H1 (cell line): ENCODE results near the gene KLKB1. TPM values are rescaled to one million over a fixed set of nuclear protein-coding genes. Genes with fewer than 3 reads are reported as not detected.

Source experiments
- CTCF ChIA-PET: fragments of 300-600 bp; sonication (Branson Sonifier 250); formaldehyde crosslinking; loops from one replicate; lab custom pipeline; 2021; ENCODE audit not compliant: partially characterized antibody; lab: Charles Lee
- POLR2A ChIA-PET: fragments of 300-600 bp; sonication (Branson Sonifier 250); formaldehyde crosslinking; loops from one replicate; lab custom pipeline; 2021; ENCODE audit warnings: inconsistent platforms; ENCODE audit not compliant: partially characterized antibody; lab: Charles Lee
- DNase-seq, 2 experiments: peaks; one replicate each; pipeline versions ENCODE4 v3.0.0 to v3.0.0-alpha.2; 2010 to 2022; ENCODE audit warnings: low spot score in 2 of 2, low read depth in 1 of 2, mixed read lengths in 1 of 2
- FAIRE-seq: peaks from 2 replicates; lab custom pipeline; 2011; peaks lifted over from hg19 to GRCh38; lab: Jason Lieb, UNC
- H2AFZ ChIP-seq: 2 replicates; pipeline ENCODE4 v1.8.1; 2012; ENCODE audit warnings: low read length, inconsistent platforms
- H2AK5ac ChIP-seq: 2 replicates; pipeline ENCODE4 v1.6.1; 2013; ENCODE audit warnings: low read depth, low read length
- H2BK120ac ChIP-seq: replicated peaks from 2 replicates; pipeline ENCODE3; 2013; ENCODE audit warnings: low read depth, low read length, inconsistent platforms
- H2BK12ac ChIP-seq: 2 replicates; pipeline ENCODE4 v1.6.1; 2013; ENCODE audit warnings: low read depth, low read length
- H2BK15ac ChIP-seq: 2 replicates; pipeline ENCODE4 v1.6.1; 2013; ENCODE audit warnings: low read length
- H2BK20ac ChIP-seq: 2 replicates; pipeline ENCODE4 v1.6.1; 2013; ENCODE audit warnings: low read length
- H2BK5ac ChIP-seq: 2 replicates; pipeline ENCODE4 v1.6.1; 2013; ENCODE audit warnings: low read depth, low read length
- H3K14ac ChIP-seq: 2 replicates; pipeline ENCODE4 v1.6.1; 2013; ENCODE audit warnings: inconsistent platforms; ENCODE audit not compliant: insufficient read length
- H3K18ac ChIP-seq: 2 replicates; pipeline ENCODE4 v1.6.1; 2013; ENCODE audit warnings: low read length; ENCODE audit errors: extremely low read depth
- H3K23ac ChIP-seq: 2 replicates; pipeline ENCODE4 v1.6.1; 2013; ENCODE audit warnings: inconsistent platforms; ENCODE audit not compliant: insufficient read length
- H3K23me2 ChIP-seq: 2 replicates; pipeline ENCODE4 v1.6.1; 2013; ENCODE audit warnings: low read depth, low read length
- H3K27ac ChIP-seq: 2 replicates; pipeline ENCODE4 v1.6.1; 2011; ENCODE audit warnings: low read depth, low read length, inconsistent platforms
- H3K27me3 ChIP-seq, 4 experiments: replicated peaks in 1 of 4; 1 replicate in 1 of 4; 2 replicates in 3 of 4; pipeline versions ENCODE4 v1.6.1 to v1.8.1; 2011 to 2013; ENCODE audit warnings: low read length in 3 of 4, mild to moderate bottlenecking in 3 of 4, inconsistent platforms in 2 of 4, mixed read lengths in 2 of 4, moderate library complexity in 1 of 4; ENCODE audit not compliant: control insufficient read depth in 3 of 4, insufficient read depth in 3 of 4; ENCODE audit errors: extremely low read depth in 1 of 4
- H3K36me3 ChIP-seq, 4 experiments: 2 replicates each; pipeline versions ENCODE4 v1.6.1 to v1.8.1; 2011 to 2013; ENCODE audit warnings: mild to moderate bottlenecking in 4 of 4, low read length in 3 of 4, moderate library complexity in 2 of 4, control low read depth in 1 of 4, inconsistent platforms in 1 of 4; ENCODE audit not compliant: insufficient read depth in 4 of 4, control insufficient read depth in 2 of 4
- H3K4ac ChIP-seq: replicated peaks from 2 replicates; pipeline ENCODE3; 2013; ENCODE audit warnings: low read length, low read depth, mixed read lengths, inconsistent platforms; ENCODE audit not compliant: insufficient read length
- H3K4me1 ChIP-seq, 4 experiments: replicated peaks in 1 of 4; 1 replicate in 1 of 4; 2 replicates in 3 of 4; pipeline versions ENCODE4 v1.6.1 to v1.8.1; 2011 to 2013; ENCODE audit warnings: low read length in 3 of 4, inconsistent platforms in 2 of 4, mixed read lengths in 1 of 4; ENCODE audit not compliant: insufficient read depth in 4 of 4, control insufficient read depth in 3 of 4
- H3K4me2 ChIP-seq, 2 experiments: 2 replicates each; pipeline versions ENCODE4 v1.6.1 to v1.8.1; 2011 to 2013; ENCODE audit warnings: low read depth in 2 of 2, low read length in 2 of 2, control low read depth in 1 of 2, inconsistent platforms in 1 of 2, mild to moderate bottlenecking in 1 of 2; ENCODE audit not compliant: insufficient read depth in 1 of 2
- H3K4me3 ChIP-seq, 4 experiments: fragments of 200-600, 300-600 bp in 1 of 4; sonication (generic), shearing (Covaris generic), sonication (Bioruptor Twin) in 1 of 4; 2 replicates each; pipeline versions ENCODE4 v1.5.1 to v1.8.1; 2011 to 2016; ENCODE audit warnings: low read length in 4 of 4, low read depth in 3 of 4, control low read depth in 2 of 4, inconsistent platforms in 2 of 4, mild to moderate bottlenecking in 2 of 4, mixed read lengths in 1 of 4, moderate library complexity in 1 of 4; ENCODE audit not compliant: insufficient read depth in 2 of 4; ENCODE audit errors: extremely low read depth in 1 of 4
- H3K56ac ChIP-seq: replicated peaks from 2 replicates; pipeline ENCODE3; 2013; ENCODE audit warnings: low read depth, mild to moderate bottlenecking, mixed read lengths, low read length, inconsistent platforms; ENCODE audit not compliant: insufficient read length
- H3K79me1 ChIP-seq: 2 replicates; pipeline ENCODE4 v1.6.1; 2013; ENCODE audit warnings: low read depth, low read length, control low read depth
- H3K79me2 ChIP-seq, 2 experiments: 2 replicates each; pipeline versions ENCODE4 v1.6.1 to v1.8.1; 2012 to 2013; ENCODE audit warnings: low read length in 2 of 2, mild to moderate bottlenecking in 2 of 2, inconsistent platforms in 1 of 2; ENCODE audit not compliant: insufficient read depth in 2 of 2, control insufficient read depth in 1 of 2
- H3K9ac ChIP-seq, 4 experiments: replicated peaks in 1 of 4; 1 replicate in 1 of 4; 2 replicates in 3 of 4; pipeline versions ENCODE4 v1.6.1 to v1.8.1; 2011 to 2013; ENCODE audit warnings: low read depth in 3 of 4, low read length in 3 of 4, control low read depth in 2 of 4, mild to moderate bottlenecking in 2 of 4, moderate library complexity in 2 of 4, inconsistent platforms in 1 of 4; ENCODE audit errors: extremely low read depth in 1 of 4
- H3K9me3 ChIP-seq, 2 experiments: 2 replicates each; pipeline versions ENCODE4 v1.6.1 to v1.8.1; 2012 to 2013; ENCODE audit warnings: mild to moderate bottlenecking in 2 of 2, moderate library complexity in 2 of 2, control low read depth in 1 of 2, inconsistent platforms in 1 of 2, low read depth in 1 of 2, low read length in 1 of 2, mixed read lengths in 1 of 2; ENCODE audit not compliant: insufficient read depth in 2 of 2
- H4K20me1 ChIP-seq, 2 experiments: replicated peaks in 1 of 2; 2 replicates each; pipeline versions ENCODE3 to v1.8.1; 2011 to 2013; ENCODE audit warnings: inconsistent platforms in 2 of 2, low read length in 2 of 2, mild to moderate bottlenecking in 1 of 2; ENCODE audit not compliant: insufficient read depth in 2 of 2, control insufficient read depth in 1 of 2
- H4K5ac ChIP-seq: 2 replicates; pipeline ENCODE4 v1.6.1; 2013; ENCODE audit warnings: low read length, low read depth, mixed read lengths, inconsistent platforms; ENCODE audit not compliant: insufficient read length
- H4K8ac ChIP-seq: 2 replicates; pipeline ENCODE4 v1.8.0; 2013; ENCODE audit warnings: mild to moderate bottlenecking, moderate library complexity, low read length, inconsistent platforms; ENCODE audit not compliant: insufficient read depth; ENCODE audit errors: extremely low read depth
- H4K91ac ChIP-seq: replicated peaks from 2 replicates; pipeline ENCODE3; 2013; ENCODE audit warnings: low read length, mixed read lengths, inconsistent platforms; ENCODE audit not compliant: insufficient read length
- CBX8 ChIP-seq: fragments of 300-800, 300-1000 bp; sonication (generic); IDR thresholded peaks from 2 replicates; pipeline ENCODE4 v1.7.1; 2016; ENCODE audit warnings: low read depth, low read length, borderline replicate concordance
- JUND ChIP-seq: IDR thresholded peaks from 2 replicates; pipeline ENCODE4 v1.6.1; 2011; ENCODE audit warnings: mild to moderate bottlenecking, improper control_type of control experiment, low read length
- KDM1A ChIP-seq: fragments of 200-600, 300-600 bp; sonication (generic); IDR thresholded peaks from 2 replicates; pipeline ENCODE4 v1.7.1; 2016; ENCODE audit warnings: mild to moderate bottlenecking, low read length, borderline replicate concordance
- RAD21 ChIP-seq, 2 experiments: IDR thresholded peaks in 1 of 2; conservative IDR thresholded peaks in 1 of 2; 2 replicates each; pipeline ENCODE4 v1.6.1; 2011; ENCODE audit warnings: low read depth in 2 of 2, low read length in 2 of 2, improper control_type of control experiment in 1 of 2, inconsistent platforms in 1 of 2, mild to moderate bottlenecking in 1 of 2, moderate library complexity in 1 of 2
- WGBS, 2 experiments: shearing (Covaris generic) in 1 of 2; methylation state at CpG; one replicate each; pipeline versions ENCODE4 v1.1.6 to v1.1.7; 2013 to 2015; ENCODE audit warnings: low lambda C conversion rate in 2 of 2, mixed read lengths in 2 of 2, inconsistent platforms in 1 of 2, low coverage in 1 of 2, missing lambda C conversion rate in 1 of 2; ENCODE audit not compliant: insufficient replicate concordance in 2 of 2, insufficient coverage in 1 of 2, insufficient read length in 1 of 2; ENCODE audit errors: extremely low coverage in 1 of 2, missing lambda C conversion rate in 1 of 2; 5-methylcytosine and 5-hydroxymethylcytosine counted together
- polyA plus RNA-seq, 7 experiments: library from polyadenylated mRNA; depleted of rRNA in 3 of 7; stranded (reverse) in 5 of 7; unstranded in 2 of 7; fragments of >200 nt in 5 of 7; fragments of 200-250 nt in 2 of 7; gene quantifications; 1 replicate in 5 of 7; 2 replicates in 1 of 7; 4 replicates in 1 of 7; pipeline versions ENCODE4 v1.2.1 to v1.2.3, GENCODE V29; 2011 to 2013; ENCODE audit warnings: missing spikeins in 2 of 7, mixed read lengths in 2 of 7
- total RNA-seq: library from RNA; stranded (reverse); fragmentation: NEBNext Ultra II Directional; extraction: Animal tissue kit (Norgen Biotek cat#: 25700); gene quantifications from 2 replicates; pipeline ENCODE4 v1.2.1, GENCODE V29; 2021

Gene KLKB1
- total and polyA plus RNA-seq, 2 of the 8 experiments (the other 6 are each of a cell fraction or from before 2014, with no cell fraction given) = 12.0 to 20.9 TPM

GRCh38 chr4:186236126-186236525 is 8.8 kb downstream of the KLKB1 start:
- ChIA-PET CTCF (interaction anchor here (0.7 kb wide), 1 partner anchor 38 kb away, joined by 4 read pairs; no protein-coding TSS in a partner anchor), POLR2A (interaction anchor here (0.7 to 2.2 kb wide), 2 partner anchors 12 to 484 kb away, joined by 3 to 15 read pairs; no protein-coding TSS in a partner anchor)
- Histone ChIP-seq H3K4me3 (no peak overlapping the region), H3K9me3 (no peaks in the 10 kb centered on the region; a peak in 1 of 4 replicates), H4K20me1 (no peaks in the 10 kb centered on the region), H2AK5ac (no peak overlapping the region), H3K9ac (no peak overlapping the region), H3K56ac (no peak overlapping the region), H3K36me3 (peaks cover 0 to under 1% (median 0%) of the 10 kb centered on the region in 4 experiments; a peak in 1 of 8 replicates), H2BK15ac (no peak overlapping the region), H4K8ac (no peak overlapping the region), H2BK120ac (no peak overlapping the region), H3K18ac (no peak overlapping the region), H2AFZ (no peak overlapping the region), H3K27ac (no peak overlapping the region), H2BK20ac (no peak overlapping the region), H4K91ac (no peak overlapping the region), H3K23ac (no peak overlapping the region), H3K23me2 (no peaks in the 10 kb centered on the region; the same call in 1 of the 2 replicates), H3K14ac (no peak overlapping the region), H4K5ac (no peak overlapping the region), H2BK5ac (no peak overlapping the region), H3K79me1 (no peaks in the 10 kb centered on the region), H3K27me3 (no peaks in the 10 kb centered on the region), H3K79me2 (no peaks in the 10 kb centered on the region), H3K4ac (no peak overlapping the region), H2BK12ac (no peak overlapping the region), H3K4me2 (no peak overlapping the region), H3K4me1 (peaks cover 0 to 4% (median 1%) of the 10 kb centered on the region in 4 experiments; a peak in 2 of 7 replicates)
- no peak for TF ChIP-seq KDM1A
- no peak for TF ChIP-seq CBX8
- no peak for TF ChIP-seq JUND
- no peak for TF ChIP-seq RAD21 (IDR thresholded peaks at IDR 0.05 in 1 of 2, conservative IDR thresholded peaks at IDR 0.05 in 1 of 2; ENCODE audit: low read depth in 2 of 2, low read length in 2 of 2)
- WGBS, 2 experiments = 97% methylated on average over 4 of the region's 4 CpGs; no CpG with 5 or more reads in 1 of the 2 experiments
- FAIRE-seq (no peak), DNase-seq (no peak)
